ENCODE measurements around the gene TASOR. TPM values are rescaled to one million over a fixed set of nuclear protein-coding genes. Genes with fewer than 3 reads are reported as not detected.
"Not testable (repeated sequence)": the region's sequence is repeated elsewhere in the genome, so short reads cannot be mapped to it uniquely, and the experiment has no call there.

Gene TASOR
- total RNA-seq, 2 donors from 2014 or later = 55.0 to 62.5 TPM

GRCh38 chr3:56692520-56693433 is 9.7 kb upstream of the TASOR start:
- not testable (repeated sequence) for H3K27me3 Mint-ChIP-seq; H3K36me3 Mint-ChIP-seq (ENCODE audit: low read depth); H3K9me3 Mint-ChIP-seq
- Mint-ChIP-seq H3K27ac (peak overlapping the region; percentile 2), H3K4me1 (peaks cover 30% of the 10 kb centered on the region), H3K4me3 (peak overlapping the region; percentile 58)
- peak; percentile 94 for ATAC-seq (replicated peaks)

DNA sequence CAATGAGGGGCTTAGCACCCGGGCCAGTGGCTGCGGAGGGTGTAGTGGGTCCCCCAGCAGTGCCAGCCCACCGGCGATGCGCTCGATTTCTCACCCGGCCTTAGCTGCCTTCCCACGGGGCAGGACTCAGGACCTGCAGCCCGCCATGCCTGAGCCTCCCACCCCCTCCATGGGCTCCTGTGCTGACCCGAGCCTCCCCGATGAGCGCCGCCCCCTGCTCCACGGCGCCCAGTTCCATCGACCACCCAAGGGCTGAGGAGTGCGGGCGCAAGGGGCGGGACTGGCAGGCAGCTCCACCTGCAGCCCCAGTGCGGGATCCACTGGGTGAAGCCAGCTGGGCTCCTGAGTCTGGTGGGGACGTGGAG is 8.9 kb upstream of the TASOR start:
- H3K4me1 Mint-ChIP-seq = peaks cover 30% of the 10 kb centered on the region
- not testable (repeated sequence) for H3K9me3 Mint-ChIP-seq; H3K27ac Mint-ChIP-seq; H3K4me3 Mint-ChIP-seq; H3K36me3 Mint-ChIP-seq (ENCODE audit: low read depth); H3K27me3 Mint-ChIP-seq; ATAC-seq (replicated peaks)

- no peak overlapping the region for H3K27ac Mint-ChIP-seq
These were observed 8.3 kb upstream of the TASOR start for GRCh38 chr3:56691165-56692000.

DNA sequence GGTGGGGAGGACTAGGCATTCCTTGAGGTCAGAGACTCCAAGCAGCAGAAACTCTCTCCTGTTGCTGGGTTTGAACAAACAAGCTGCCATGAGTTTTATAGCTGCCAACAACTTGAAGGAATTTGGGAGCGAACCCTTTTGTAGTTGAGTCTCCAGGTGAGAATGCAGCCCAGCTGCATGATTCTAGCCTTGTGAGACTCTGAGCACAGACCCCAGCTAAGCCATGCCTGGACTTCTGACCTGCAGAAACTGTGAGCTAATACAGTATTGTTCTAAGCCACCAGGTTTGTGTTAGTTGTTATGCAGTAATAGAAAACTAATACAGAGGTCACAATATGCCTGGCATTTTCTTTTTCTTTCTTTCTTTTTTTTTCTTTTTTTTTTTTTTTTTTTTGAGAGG is 6.2 kb upstream of the TASOR start:
- H3K4me1 Mint-ChIP-seq = peaks cover 13% of the 10 kb centered on the region
- no peaks in the 10 kb centered on the region for H3K9me3 Mint-ChIP-seq
- H3K4me3 Mint-ChIP-seq = no peak overlapping the region
- no peaks in the 10 kb centered on the region for H3K27me3 Mint-ChIP-seq
- H3K27ac Mint-ChIP-seq = no peak overlapping the region
- H3K36me3 Mint-ChIP-seq (ENCODE audit: low read depth) = peaks cover 1% of the 10 kb centered on the region
- ATAC-seq (replicated peaks) = no peak

More at GRCh38 chr3:56691165-56692000, 8.3 kb upstream of the TASOR start:
- H3K36me3 Mint-ChIP-seq (ENCODE audit: low read depth) = no peaks in the 10 kb centered on the region
- H3K4me1 Mint-ChIP-seq = peaks cover 30% of the 10 kb centered on the region
- H3K27me3 Mint-ChIP-seq = no peaks in the 10 kb centered on the region
- no peak overlapping the region for H3K4me3 Mint-ChIP-seq
- no peak for ATAC-seq (replicated peaks)
- no peaks in the 10 kb centered on the region for H3K9me3 Mint-ChIP-seq

- no peak overlapping the region for H3K4me3 Mint-ChIP-seq
- H3K27me3 Mint-ChIP-seq = no peaks in the 10 kb centered on the region
- H3K9me3 Mint-ChIP-seq = no peaks in the 10 kb centered on the region
- peaks cover 3% of the 10 kb centered on the region for H3K4me1 Mint-ChIP-seq
- no peak overlapping the region for H3K27ac Mint-ChIP-seq
- H3K36me3 Mint-ChIP-seq (ENCODE audit: low read depth) = peaks cover 7% of the 10 kb centered on the region
- no peak for ATAC-seq (replicated peaks)
These were observed 5.1 kb upstream of the TASOR start for GRCh38 chr3:56688191-56688590.

DNA sequence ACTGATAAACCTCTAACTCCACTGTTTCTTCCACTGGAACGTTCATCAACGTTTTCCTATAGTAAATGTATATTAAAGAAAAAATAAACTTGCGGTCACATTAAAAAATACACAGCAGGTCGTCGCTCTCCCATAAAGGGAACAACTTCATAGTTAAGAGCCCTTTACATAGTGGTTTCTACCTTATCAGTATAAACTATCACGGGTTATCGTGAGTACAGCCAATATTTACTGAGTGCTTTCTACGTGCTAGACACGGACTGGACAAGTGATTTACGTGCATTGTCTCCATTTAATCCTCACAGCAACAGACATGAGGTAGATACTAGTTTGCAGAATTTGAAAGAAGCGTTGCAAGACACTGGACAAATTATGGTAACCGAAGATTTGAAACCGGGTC is 964 bp upstream of the TASOR start:
- ATAC-seq (replicated peaks) = no peak
- peak overlapping the region; percentile 92 for H3K4me3 Mint-ChIP-seq
- H3K4me1 Mint-ChIP-seq = peaks cover 17% of the 10 kb centered on the region
- no peaks in the 10 kb centered on the region for H3K9me3 Mint-ChIP-seq
- peak overlapping the region; percentile 55 for H3K27ac Mint-ChIP-seq
- H3K36me3 Mint-ChIP-seq (ENCODE audit: low read depth) = peaks cover 42% of the 10 kb centered on the region
- H3K27me3 Mint-ChIP-seq = no peaks in the 10 kb centered on the region

DNA sequence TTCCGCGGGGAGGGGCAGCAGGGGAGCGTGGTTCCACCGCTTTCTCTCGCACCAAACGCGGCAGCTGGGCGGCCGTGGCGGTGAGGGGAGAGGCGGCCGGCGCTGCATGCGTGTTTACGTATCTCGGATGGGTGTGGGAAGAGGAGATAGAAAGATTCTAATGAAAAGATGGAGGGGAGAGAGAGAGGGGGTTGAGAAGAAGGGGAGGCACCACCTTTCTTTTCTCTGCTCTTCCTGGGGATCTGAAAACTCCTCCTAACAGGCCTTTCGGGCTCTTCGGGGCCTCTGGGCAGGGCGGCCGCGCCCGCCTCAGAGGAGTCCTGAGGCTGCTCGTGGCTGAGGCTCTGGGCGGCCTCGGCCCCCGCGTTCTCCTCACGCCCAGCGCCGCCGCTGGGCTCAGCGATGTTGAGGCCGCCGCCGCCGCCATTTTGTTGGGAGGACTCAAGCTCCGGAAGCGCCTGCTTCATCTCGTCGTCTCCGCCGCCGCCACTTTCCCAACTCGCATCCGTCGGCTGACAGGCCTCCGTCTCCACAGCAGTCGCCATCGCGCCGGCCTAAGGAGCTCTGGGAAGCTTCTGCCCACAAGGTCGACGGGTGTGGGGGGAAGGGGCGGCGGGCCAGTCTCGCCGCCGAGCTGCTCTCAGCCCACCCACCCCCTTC is 473 bp downstream of the TASOR start:
- H3K4me1 Mint-ChIP-seq = peaks cover 26% of the 10 kb centered on the region
- no peaks in the 10 kb centered on the region for H3K9me3 Mint-ChIP-seq
- H3K36me3 Mint-ChIP-seq (ENCODE audit: low read depth) = peaks cover 54% of the 10 kb centered on the region
- peak overlapping the region; percentile 91 for H3K27ac Mint-ChIP-seq
- peak overlapping the region; percentile 92 for H3K4me3 Mint-ChIP-seq
- H3K27me3 Mint-ChIP-seq = no peaks in the 10 kb centered on the region
- ATAC-seq (replicated peaks) = peak; percentile 79

DNA sequence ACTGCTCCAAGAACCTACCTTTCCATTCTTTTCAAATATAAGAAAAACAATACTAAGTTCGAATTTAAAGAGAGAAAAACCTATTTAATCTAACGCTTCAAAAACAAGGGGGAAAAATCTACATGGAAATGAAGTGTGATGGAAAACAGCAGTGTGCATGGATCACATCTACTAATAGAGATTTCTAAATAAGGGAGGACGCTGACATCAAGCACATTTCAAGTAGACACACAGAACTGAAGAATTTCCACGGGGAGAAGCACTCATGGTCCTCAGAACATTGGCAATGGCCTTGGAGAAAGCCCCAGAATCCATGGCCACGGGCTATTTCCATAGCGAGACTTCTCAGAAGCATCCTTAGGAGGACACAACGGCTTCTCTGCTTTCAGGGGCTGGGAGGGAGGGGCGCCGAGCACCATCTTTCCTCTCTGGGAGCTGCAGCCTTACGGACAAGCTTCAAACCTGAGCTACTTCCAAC is 1.0 kb downstream of the TASOR start:
- peaks cover 32% of the 10 kb centered on the region for H3K4me1 Mint-ChIP-seq
- ATAC-seq (replicated peaks) = no peak
- peaks cover 60% of the 10 kb centered on the region for H3K36me3 Mint-ChIP-seq (ENCODE audit: low read depth)
- no peaks in the 10 kb centered on the region for H3K27me3 Mint-ChIP-seq
- peak overlapping the region; percentile 92 for H3K4me3 Mint-ChIP-seq
- H3K9me3 Mint-ChIP-seq = no peaks in the 10 kb centered on the region
- peak overlapping the region; percentile 91 for H3K27ac Mint-ChIP-seq

DNA sequence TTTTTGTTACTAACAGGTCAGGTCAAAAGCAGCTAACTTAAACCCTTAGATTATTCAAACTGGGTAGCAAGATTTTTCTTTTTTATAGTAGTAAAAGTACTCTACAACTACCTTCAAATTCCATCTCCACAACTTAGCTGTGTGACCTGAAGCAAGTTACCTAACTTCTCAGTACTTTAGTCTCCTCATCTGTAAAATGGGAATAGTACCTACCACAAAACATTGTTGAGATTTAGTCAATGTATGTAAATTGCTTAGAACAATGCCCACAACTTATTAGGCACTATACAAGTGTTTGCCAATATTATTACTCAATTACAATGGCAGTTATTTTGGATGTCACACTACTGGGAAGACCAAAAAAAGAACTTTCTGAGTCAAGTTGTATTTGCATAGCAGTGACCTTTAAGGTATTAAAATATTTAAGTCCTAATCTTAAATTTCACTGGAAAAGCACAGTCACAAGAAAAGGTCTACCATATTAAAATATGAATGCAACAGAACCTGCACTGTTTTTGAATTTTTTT is 2.9 kb downstream of the TASOR start:
- H3K9me3 Mint-ChIP-seq = no peaks in the 10 kb centered on the region
- H3K27me3 Mint-ChIP-seq = no peaks in the 10 kb centered on the region
- peaks cover 61% of the 10 kb centered on the region for H3K36me3 Mint-ChIP-seq (ENCODE audit: low read depth)
- H3K4me1 Mint-ChIP-seq = peaks cover 33% of the 10 kb centered on the region
- H3K27ac Mint-ChIP-seq = no peak overlapping the region
- H3K4me3 Mint-ChIP-seq = peak overlapping the region; percentile 92
- ATAC-seq (replicated peaks) = no peak

DNA sequence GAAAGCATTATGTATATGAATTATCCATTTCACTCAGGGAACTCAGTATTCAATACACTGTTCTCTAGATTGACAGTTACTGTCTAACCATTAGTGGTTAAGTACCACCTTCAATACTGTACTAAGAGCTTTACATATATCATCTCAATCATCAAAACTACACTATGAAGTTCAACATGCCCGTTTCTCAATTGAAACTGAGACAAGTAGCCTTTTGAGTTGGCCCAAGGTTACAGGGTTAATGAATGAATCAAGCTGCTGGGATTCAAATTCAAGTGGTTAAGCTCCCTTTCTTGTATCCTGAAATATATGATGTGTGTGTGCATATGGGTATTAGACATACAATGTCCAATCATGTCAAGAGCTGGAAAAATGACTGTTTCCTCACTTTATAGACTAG is 5.8 kb downstream of the TASOR start:
- peaks cover 68% of the 10 kb centered on the region for H3K36me3 Mint-ChIP-seq (ENCODE audit: low read depth)
- peak overlapping the region; percentile 88 for H3K27ac Mint-ChIP-seq
- no peaks in the 10 kb centered on the region for H3K27me3 Mint-ChIP-seq
- H3K9me3 Mint-ChIP-seq = no peaks in the 10 kb centered on the region
- peak overlapping the region; percentile 67 for H3K4me3 Mint-ChIP-seq
- H3K4me1 Mint-ChIP-seq = peaks cover 33% of the 10 kb centered on the region
- ATAC-seq (replicated peaks) = peak; percentile 89

GRCh38 chr3:56673781-56674457 is 9.1 kb downstream of the TASOR start:
- Mint-ChIP-seq H3K36me3 (ENCODE audit: low read depth) (peaks cover 68% of the 10 kb centered on the region), H3K27ac (no peak overlapping the region), H3K4me3 (no peak overlapping the region), H3K27me3 (no peaks in the 10 kb centered on the region), H3K9me3 (no peaks in the 10 kb centered on the region), H3K4me1 (peaks cover 15% of the 10 kb centered on the region)
- no peak for ATAC-seq (replicated peaks)

DNA sequence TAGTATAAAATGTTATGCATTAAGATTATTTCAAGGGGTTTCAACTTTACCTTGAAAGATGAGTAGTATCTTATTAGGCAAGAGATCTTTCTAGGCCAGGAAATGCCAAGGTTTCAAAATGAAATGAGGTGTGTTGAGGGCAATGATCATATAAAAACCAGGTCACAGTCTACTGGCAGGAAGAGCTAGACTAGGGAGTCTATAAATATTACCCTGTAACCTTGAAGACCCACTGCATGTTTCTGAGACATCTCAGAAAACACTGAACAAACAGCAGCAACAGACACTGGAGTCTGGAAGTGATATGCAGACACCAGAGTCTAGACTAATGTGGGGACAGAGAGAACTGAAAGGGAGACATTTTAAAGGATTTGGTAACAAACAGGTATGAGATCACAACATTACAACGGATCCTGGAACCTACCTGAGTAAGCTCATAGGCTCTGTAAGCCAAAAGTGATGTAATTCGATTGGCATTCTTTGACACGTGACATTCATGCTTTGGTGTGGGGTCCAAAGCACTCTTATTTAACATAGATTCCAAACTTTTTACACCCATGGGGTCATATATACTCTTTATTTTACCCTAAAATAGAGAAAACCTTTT is 15.0 kb downstream of the TASOR start:
- Mint-ChIP-seq H3K27ac (peak overlapping the region; percentile 24), H3K9me3 (no peaks in the 10 kb centered on the region), H3K4me3 (no peak overlapping the region), H3K27me3 (no peaks in the 10 kb centered on the region), H3K36me3 (ENCODE audit: low read depth) (peaks cover 99% of the 10 kb centered on the region), H3K4me1 (peaks cover 17% of the 10 kb centered on the region)
- ATAC-seq (replicated peaks) = peak; percentile 55

GRCh38 chr3:56664823-56665222 is 18.2 kb downstream of the TASOR start:
- H3K27ac Mint-ChIP-seq = peak overlapping the region; percentile 18
- peaks cover 17% of the 10 kb centered on the region for H3K4me1 Mint-ChIP-seq
- H3K9me3 Mint-ChIP-seq = no peaks in the 10 kb centered on the region

More at GRCh38 chr3:56664823-56665222, 18.2 kb downstream of the TASOR start:
- no peaks in the 10 kb centered on the region for H3K27me3 Mint-ChIP-seq
- peaks cover 99% of the 10 kb centered on the region for H3K36me3 Mint-ChIP-seq (ENCODE audit: low read depth)
- no peak for ATAC-seq (replicated peaks)
- no peak overlapping the region for H3K4me3 Mint-ChIP-seq
